GM18520 (cell line): Measurements from ENCODE around the gene ULK4.
"Not testable (repeated sequence)": the region's sequence is repeated elsewhere in the genome, so short reads cannot be mapped to it uniquely, and the experiment has no call there.

Experiments used
- ATAC-seq: cut with Tn5 transposase; IDR thresholded peaks from one replicate; pipeline ENCODE4 v1.9.1; 2021; ENCODE audit not compliant: unreplicated experiment

Gene ULK4

GRCh38 chr3:41769106-41769505 is 192.8 kb downstream of the ULK4 start:
- no peak for ATAC-seq

- ATAC-seq, result no peak
Measured at GRCh38 chr3:41768363-41768762, 193.5 kb downstream of the ULK4 start.

- ATAC-seq, result not testable (repeated sequence)
Measured at GRCh38 chr3:41762867-41763266, 199.0 kb downstream of the ULK4 start.

- no peak for ATAC-seq
Measured at GRCh38 chr3:41753651-41754050, 208.3 kb downstream of the ULK4 start.

GRCh38 chr3:41751597-41751996 is 210.3 kb downstream of the ULK4 start:
- ATAC-seq, result no peak

GRCh38 chr3:41749988-41750387 is 211.9 kb downstream of the ULK4 start:
- no peak for ATAC-seq

- ATAC-seq, result no peak
Measured at GRCh38 chr3:41746215-41746614, 215.7 kb downstream of the ULK4 start.

- ATAC-seq, result no peak
Measured at GRCh38 chr3:41742121-41742520, 219.8 kb downstream of the ULK4 start.

- ATAC-seq, result no peak
Measured at GRCh38 chr3:41740374-41740886, 221.5 kb downstream of the ULK4 start.

GRCh38 chr3:41726891-41727290 is 235.0 kb downstream of the ULK4 start:
- ATAC-seq, result no peak

GRCh38 chr3:41717641-41718040 is 244.3 kb downstream of the ULK4 start:
- no peak for ATAC-seq

GRCh38 chr3:41716471-41716870 is 245.4 kb downstream of the ULK4 start:
- ATAC-seq, result no peak

- no peak for ATAC-seq
Measured at GRCh38 chr3:41715376-41715775, 246.5 kb downstream of the ULK4 start.

- ATAC-seq, result no peak
Measured at GRCh38 chr3:41711651-41712050, 250.3 kb downstream of the ULK4 start.

- ATAC-seq, result no peak
Measured at GRCh38 chr3:41710646-41711388, 251.1 kb downstream of the ULK4 start.

- not testable (repeated sequence) for ATAC-seq
Measured at GRCh38 chr3:41709213-41709612, 252.7 kb downstream of the ULK4 start.

- ATAC-seq, result no peak
Measured at GRCh38 chr3:41708176-41708575, 253.7 kb downstream of the ULK4 start.

- ATAC-seq, result no peak
Measured at GRCh38 chr3:41705893-41706292, 256.0 kb downstream of the ULK4 start.

- no peak for ATAC-seq
Measured at GRCh38 chr3:41701191-41701698, 260.7 kb downstream of the ULK4 start.

GRCh38 chr3:41700155-41700554 is 261.7 kb downstream of the ULK4 start:
- no peak for ATAC-seq

- ATAC-seq, result no peak
Measured at GRCh38 chr3:41698898-41699297, 263.0 kb downstream of the ULK4 start.

GRCh38 chr3:41697702-41698101 is 264.2 kb downstream of the ULK4 start:
- ATAC-seq, result no peak

GRCh38 chr3:41695806-41696205 is 266.1 kb downstream of the ULK4 start:
- not testable (repeated sequence) for ATAC-seq
